ENCODE measurements around the gene SPNS3. TPM values are rescaled to one million over a fixed set of nuclear protein-coding genes. Genes with fewer than 3 reads are reported as not detected.

SPNS3 gene
- total RNA-seq, 1 donor from 2014 or later, result not detected

Other genes with a start within 250 kb of the SPNS3 start
- 31.0 TPM for gene ANKFY1, start 170.0 kb upstream of the SPNS3 start, total RNA-seq
- gene UBE2G1, start 67.3 kb upstream of the SPNS3 start, total RNA-seq, result 37.8 TPM
- 11.4 TPM for gene SPNS2, start 64.9 kb downstream of the SPNS3 start, total RNA-seq
- 18.5 TPM for gene MYBBP1A, start 121.4 kb downstream of the SPNS3 start, total RNA-seq
- 0.35 TPM for gene GGT6, start 126.6 kb downstream of the SPNS3 start, total RNA-seq
- gene SMTNL2, start 150.6 kb downstream of the SPNS3 start, total RNA-seq, result not detected
- 0.70 TPM for gene ALOX15, start 207.7 kb downstream of the SPNS3 start, total RNA-seq

Data from left lobe of liver (tissue), 1 donor.